ENCODE data around the gene KRTAP5-4. TPM values are rescaled to one million over a fixed set of nuclear protein-coding genes. Genes with fewer than 3 reads are reported as not detected.

KRTAP5-4 gene
- total RNA-seq, 1 experiment from 2014 or later, result not detected

DNA sequence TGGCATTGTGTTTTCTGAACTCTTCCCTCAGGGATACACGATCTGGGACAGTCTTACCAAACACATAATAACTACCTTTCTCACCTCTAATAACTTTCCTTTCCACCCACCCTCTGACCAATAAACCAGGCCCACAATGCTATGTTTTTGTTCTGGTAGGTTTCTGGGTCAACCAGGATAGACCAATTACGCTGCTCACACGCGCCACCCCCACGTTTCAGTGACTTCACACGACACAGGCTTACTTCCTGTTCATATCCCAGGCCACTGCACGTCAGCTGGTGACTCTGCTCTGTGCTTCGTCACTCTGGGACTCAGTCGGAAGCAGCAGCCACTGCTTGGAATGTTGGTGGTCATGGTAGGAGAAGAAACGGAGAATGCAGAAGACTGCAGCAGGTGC lies 2.5 kb downstream of the KRTAP5-4 start:
- Histone ChIP-seq H3K27me3 (ENCODE audit: control insufficient read depth, insufficient read depth, low read length) (peaks cover 13% of the 10 kb centered on the region), H3K9me3 (ENCODE audit: control insufficient read depth, insufficient read depth, low read depth, low read length) (no peaks in the 10 kb centered on the region), H3K4me3 (ENCODE audit: low read depth in 2 of 2, low read length in 2 of 2) (no peak overlapping the region), H3K27ac (ENCODE audit: low read length) (no peak overlapping the region), H3K36me3 (ENCODE audit: control insufficient read depth, insufficient read depth, low read length) (no peaks in the 10 kb centered on the region), H3K4me1 (ENCODE audit: control insufficient read depth, insufficient read depth, low read length) (no peaks in the 10 kb centered on the region)
- TF ChIP-seq TCF7L2 (IDR thresholded peaks at IDR 0.05; ENCODE audit: low read depth, low read length) (no peak), POLR2AphosphoS5 (IDR thresholded peaks at IDR 0.05; ENCODE audit: low read depth, low read length) (no peak), SIN3A (IDR thresholded peaks at IDR 0.05; ENCODE audit: borderline replicate concordance, insufficient read depth, low read depth, low read length) (no peak)
- TF ChIP-seq, protein P1, sequence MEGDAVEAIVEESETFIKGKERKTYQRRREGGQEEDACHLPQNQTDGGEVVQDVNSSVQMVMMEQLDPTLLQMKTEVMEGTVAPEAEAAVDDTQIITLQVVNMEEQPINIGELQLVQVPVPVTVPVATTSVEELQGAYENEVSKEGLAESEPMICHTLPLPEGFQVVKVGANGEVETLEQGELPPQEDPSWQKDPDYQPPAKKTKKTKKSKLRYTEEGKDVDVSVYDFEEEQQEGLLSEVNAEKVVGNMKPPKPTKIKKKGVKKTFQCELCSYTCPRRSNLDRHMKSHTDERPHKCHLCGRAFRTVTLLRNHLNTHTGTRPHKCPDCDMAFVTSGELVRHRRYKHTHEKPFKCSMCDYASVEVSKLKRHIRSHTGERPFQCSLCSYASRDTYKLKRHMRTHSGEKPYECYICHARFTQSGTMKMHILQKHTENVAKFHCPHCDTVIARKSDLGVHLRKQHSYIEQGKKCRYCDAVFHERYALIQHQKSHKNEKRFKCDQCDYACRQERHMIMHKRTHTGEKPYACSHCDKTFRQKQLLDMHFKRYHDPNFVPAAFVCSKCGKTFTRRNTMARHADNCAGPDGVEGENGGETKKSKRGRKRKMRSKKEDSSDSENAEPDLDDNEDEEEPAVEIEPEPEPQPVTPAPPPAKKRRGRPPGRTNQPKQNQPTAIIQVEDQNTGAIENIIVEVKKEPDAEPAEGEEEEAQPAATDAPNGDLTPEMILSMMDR (IDR thresholded peaks at IDR 0.05), result no peak
- TF ChIP-seq, protein P2, sequence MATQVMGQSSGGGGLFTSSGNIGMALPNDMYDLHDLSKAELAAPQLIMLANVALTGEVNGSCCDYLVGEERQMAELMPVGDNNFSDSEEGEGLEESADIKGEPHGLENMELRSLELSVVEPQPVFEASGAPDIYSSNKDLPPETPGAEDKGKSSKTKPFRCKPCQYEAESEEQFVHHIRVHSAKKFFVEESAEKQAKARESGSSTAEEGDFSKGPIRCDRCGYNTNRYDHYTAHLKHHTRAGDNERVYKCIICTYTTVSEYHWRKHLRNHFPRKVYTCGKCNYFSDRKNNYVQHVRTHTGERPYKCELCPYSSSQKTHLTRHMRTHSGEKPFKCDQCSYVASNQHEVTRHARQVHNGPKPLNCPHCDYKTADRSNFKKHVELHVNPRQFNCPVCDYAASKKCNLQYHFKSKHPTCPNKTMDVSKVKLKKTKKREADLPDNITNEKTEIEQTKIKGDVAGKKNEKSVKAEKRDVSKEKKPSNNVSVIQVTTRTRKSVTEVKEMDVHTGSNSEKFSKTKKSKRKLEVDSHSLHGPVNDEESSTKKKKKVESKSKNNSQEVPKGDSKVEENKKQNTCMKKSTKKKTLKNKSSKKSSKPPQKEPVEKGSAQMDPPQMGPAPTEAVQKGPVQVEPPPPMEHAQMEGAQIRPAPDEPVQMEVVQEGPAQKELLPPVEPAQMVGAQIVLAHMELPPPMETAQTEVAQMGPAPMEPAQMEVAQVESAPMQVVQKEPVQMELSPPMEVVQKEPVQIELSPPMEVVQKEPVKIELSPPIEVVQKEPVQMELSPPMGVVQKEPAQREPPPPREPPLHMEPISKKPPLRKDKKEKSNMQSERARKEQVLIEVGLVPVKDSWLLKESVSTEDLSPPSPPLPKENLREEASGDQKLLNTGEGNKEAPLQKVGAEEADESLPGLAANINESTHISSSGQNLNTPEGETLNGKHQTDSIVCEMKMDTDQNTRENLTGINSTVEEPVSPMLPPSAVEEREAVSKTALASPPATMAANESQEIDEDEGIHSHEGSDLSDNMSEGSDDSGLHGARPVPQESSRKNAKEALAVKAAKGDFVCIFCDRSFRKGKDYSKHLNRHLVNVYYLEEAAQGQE (IDR thresholded peaks at IDR 0.05; ENCODE audit: insufficient read depth in 1 of 2, low read depth in 2 of 2, low read length in 1 of 2), result no peak
- ATAC-seq (no peak), DNase-seq (ENCODE audit: low read depth, low spot score) (no peak)
- in situ Hi-C loops (cut with HindIII; ENCODE audit: low pct_unique_long_range_greater_than_20kb, low sequenced_read_pairs), result no loop called here
- ChIA-PET CTCF (interaction anchor here (1.2 kb wide), 1 partner anchor 24 kb away, joined by 3 read pairs; no protein-coding TSS in a partner anchor), POLR2A (no interaction called here)
- intact Hi-C loops (cut with micrococcal nuclease; ENCODE audit: unreplicated experiment), result no loop called here
- BruUV-seq (replicated peaks), result no TSS peak

DNA sequence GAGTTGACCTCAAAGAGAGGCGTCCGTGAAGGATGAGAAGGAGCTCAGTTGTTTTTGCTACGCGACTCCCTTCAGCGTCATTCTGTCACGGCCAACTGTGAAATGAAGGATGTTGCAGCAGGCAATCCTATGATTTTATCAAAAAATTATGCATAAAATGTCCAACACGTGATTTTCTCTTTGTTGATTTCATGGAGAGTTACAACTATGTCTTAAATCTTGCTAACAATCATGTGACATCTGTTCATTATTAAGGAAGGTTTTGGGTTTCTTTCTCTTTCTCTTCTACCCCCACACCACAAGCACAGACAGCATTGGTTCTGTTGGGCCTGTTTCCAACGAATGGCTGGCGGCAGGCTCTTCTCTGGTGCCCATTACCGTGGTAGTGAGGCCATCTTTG lies 3.7 kb downstream of the KRTAP5-4 start:
- TF ChIP-seq, protein P2 (IDR thresholded peaks at IDR 0.05; ENCODE audit: insufficient read depth in 1 of 2, low read depth in 2 of 2, low read length in 1 of 2), result no peak
- TF ChIP-seq TCF7L2 (IDR thresholded peaks at IDR 0.05; ENCODE audit: low read depth, low read length), result no peak
- TF ChIP-seq, protein P1 (IDR thresholded peaks at IDR 0.05), result no peak
- TF ChIP-seq POLR2AphosphoS5 (IDR thresholded peaks at IDR 0.05; ENCODE audit: low read depth, low read length), result no peak
- no TSS peak for BruUV-seq (replicated peaks)
- Histone ChIP-seq H3K9me3 (ENCODE audit: control insufficient read depth, insufficient read depth, low read depth, low read length) (no peaks in the 10 kb centered on the region), H3K36me3 (ENCODE audit: control insufficient read depth, insufficient read depth, low read length) (no peaks in the 10 kb centered on the region), H3K4me3 (ENCODE audit: low read depth in 2 of 2, low read length in 2 of 2) (no peak overlapping the region), H3K4me1 (ENCODE audit: control insufficient read depth, insufficient read depth, low read length) (no peaks in the 10 kb centered on the region), H3K27ac (ENCODE audit: low read length) (no peak overlapping the region), H3K27me3 (ENCODE audit: control insufficient read depth, insufficient read depth, low read length) (peaks cover 11% of the 10 kb centered on the region)
- ChIA-PET POLR2A (no interaction called here), CTCF (interaction anchor here (1.6 kb wide), 1 partner anchor 23 kb away, joined by 6 read pairs; no protein-coding TSS in a partner anchor)
- ATAC-seq, result no peak
- in situ Hi-C loops (cut with HindIII; ENCODE audit: low pct_unique_long_range_greater_than_20kb, low sequenced_read_pairs), result no loop called here
- intact Hi-C loops (cut with micrococcal nuclease; ENCODE audit: unreplicated experiment), result no loop called here
- DNase-seq (ENCODE audit: low read depth, low spot score), result no peak
